HEK293T (cell line): Measurements from ENCODE around the gene ZGPAT.
A peak's percentile ranks its signal among the peaks of the same experiment; 100 is the strongest.

Source experiments
- CTCF ChIA-PET: fragments of 350-600 bp; formaldehyde crosslinking; extraction: SDS; loops from one replicate; lab custom pipeline; 2021; ENCODE audit warnings: antibody characterized with exemption, inconsistent platforms; lab: Yijun Ruan, JAX
- POLR2A ChIA-PET: fragments of 350-600 bp; formaldehyde crosslinking; extraction: SDS; loops from one replicate; lab custom pipeline; 2020; ENCODE audit warnings: antibody characterized with exemption, inconsistent platforms; lab: Yijun Ruan, JAX
- DNase-seq: peaks from one replicate; pipeline ENCODE4 v3.0.0; 2012; ENCODE audit warnings: mixed read lengths; ENCODE audit errors: extremely low spot score
- ARNT ChIP-seq: fragments of 450-650 bp; IDR thresholded peaks from 2 replicates; pipeline ENCODE4 v1.6.1; 2017; ENCODE audit warnings: mild to moderate bottlenecking
- BHLHE40 ChIP-seq: fragments of 450-650 bp; IDR thresholded peaks from 2 replicates; pipeline ENCODE4 v1.6.1; 2016; ENCODE audit warnings: mild to moderate bottlenecking, moderate library complexity, borderline replicate concordance
- CTBP1 ChIP-seq: fragments of 450-650 bp; IDR thresholded peaks from 2 replicates; pipeline ENCODE4 v1.6.1; 2016; ENCODE audit warnings: borderline replicate concordance
- ELF4 ChIP-seq: fragments of 450-650 bp; IDR thresholded peaks from 2 replicates; pipeline ENCODE4 v1.6.1; 2017; ENCODE audit warnings: antibody characterized with exemption
- FOXA1 ChIP-seq: fragments of 450-650 bp; IDR thresholded peaks from 2 replicates; pipeline ENCODE4 v1.6.1; 2016; ENCODE audit warnings: mild to moderate bottlenecking
- FOXK2 ChIP-seq: fragments of 450-650 bp; IDR thresholded peaks from 2 replicates; pipeline ENCODE4 v1.6.1; 2016; ENCODE audit warnings: mild to moderate bottlenecking
- FOXM1 ChIP-seq: fragments of 450-650 bp; IDR thresholded peaks from 2 replicates; pipeline ENCODE4 v1.6.1; 2017; ENCODE audit warnings: mild to moderate bottlenecking, borderline replicate concordance
- HDGF ChIP-seq: fragments of 450-650 bp; IDR thresholded peaks from 2 replicates; pipeline ENCODE4 v1.6.1; 2017; ENCODE audit warnings: antibody characterized with exemption, borderline replicate concordance
- L3MBTL2 ChIP-seq: fragments of 450-650 bp; conservative IDR thresholded peaks from 2 replicates; pipeline ENCODE4 v1.6.1; 2016; ENCODE audit warnings: mild to moderate bottlenecking
- LEF1 ChIP-seq: fragments of 450-650 bp; IDR thresholded peaks from 2 replicates; pipeline ENCODE4 v1.6.1; 2017; ENCODE audit warnings: mild to moderate bottlenecking, borderline replicate concordance
- NFRKB ChIP-seq: fragments of 450-650 bp; IDR thresholded peaks from 2 replicates; pipeline ENCODE4 v1.6.1; 2016; ENCODE audit warnings: mild to moderate bottlenecking, moderate library complexity
- SP1 ChIP-seq: fragments of 450-650 bp; IDR thresholded peaks from 2 replicates; pipeline ENCODE4 v1.6.1; 2017
- SUZ12 ChIP-seq: fragments of 450-650 bp; IDR thresholded peaks from 2 replicates; pipeline ENCODE4 v1.6.1; 2016; ENCODE audit warnings: mild to moderate bottlenecking
- TARDBP ChIP-seq: fragments of 450-650 bp; IDR thresholded peaks from 2 replicates; pipeline ENCODE4 v1.6.1; 2016
- ZNF384 ChIP-seq: fragments of 450-650 bp; IDR thresholded peaks from 2 replicates; pipeline ENCODE4 v1.6.1; 2016
- TF ChIP-seq, protein P1 (sequence below): fragments of 450-650 bp; IDR thresholded peaks from 2 replicates; pipeline ENCODE4 v1.6.1; 2016

The ZGPAT gene

DNA sequence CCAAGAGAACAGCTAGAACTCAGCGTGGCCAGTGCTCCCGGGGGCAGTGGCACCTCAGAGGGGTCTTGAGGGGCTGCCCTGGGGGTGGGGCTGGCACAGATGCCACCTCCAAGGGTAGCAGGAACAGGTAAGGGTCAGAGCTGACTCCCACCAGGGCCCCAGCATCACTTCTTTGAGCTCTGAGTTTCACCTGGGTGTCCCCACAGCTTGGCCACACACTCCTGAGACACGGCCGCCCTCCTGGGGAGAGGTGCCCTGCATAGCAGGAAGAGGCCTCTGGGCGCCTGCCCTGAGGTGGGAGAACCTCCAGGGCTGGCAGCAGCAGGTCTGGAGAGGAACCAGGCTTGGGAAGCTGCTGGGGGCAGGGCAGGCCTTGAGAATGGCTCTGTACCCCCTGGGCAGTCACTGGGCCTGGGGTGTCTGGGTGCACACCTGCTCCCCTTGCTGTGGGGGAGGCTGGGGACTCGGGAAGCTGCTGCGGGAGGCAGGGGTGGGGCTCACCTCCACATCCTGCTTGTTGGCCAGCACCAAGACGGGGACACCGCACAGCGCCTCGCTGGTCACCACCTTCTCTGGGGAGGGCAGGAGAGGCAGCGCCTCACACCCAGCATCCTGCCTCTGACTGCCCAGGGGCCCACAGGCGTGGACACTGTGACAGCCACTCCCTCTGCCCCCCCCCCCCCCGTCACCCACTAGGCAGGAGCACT lies 6.4 kb upstream of the ZGPAT start:
- no peak for TF ChIP-seq TARDBP
- no peak for TF ChIP-seq ARNT
- TF ChIP-seq CTBP1 = no peak
- TF ChIP-seq HDGF = no peak
- no peak for TF ChIP-seq FOXM1
- TF ChIP-seq BHLHE40 = no peak
- no peak for TF ChIP-seq L3MBTL2
- no peak for TF ChIP-seq LEF1
- no peak for TF ChIP-seq NFRKB
- no peak for TF ChIP-seq ZNF384
- no peak for TF ChIP-seq SUZ12
- TF ChIP-seq, protein P1, sequence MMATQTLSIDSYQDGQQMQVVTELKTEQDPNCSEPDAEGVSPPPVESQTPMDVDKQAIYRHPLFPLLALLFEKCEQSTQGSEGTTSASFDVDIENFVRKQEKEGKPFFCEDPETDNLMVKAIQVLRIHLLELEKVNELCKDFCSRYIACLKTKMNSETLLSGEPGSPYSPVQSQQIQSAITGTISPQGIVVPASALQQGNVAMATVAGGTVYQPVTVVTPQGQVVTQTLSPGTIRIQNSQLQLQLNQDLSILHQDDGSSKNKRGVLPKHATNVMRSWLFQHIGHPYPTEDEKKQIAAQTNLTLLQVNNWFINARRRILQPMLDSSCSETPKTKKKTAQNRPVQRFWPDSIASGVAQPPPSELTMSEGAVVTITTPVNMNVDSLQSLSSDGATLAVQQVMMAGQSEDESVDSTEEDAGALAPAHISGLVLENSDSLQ = no peak
- TF ChIP-seq SP1 = no peak
- TF ChIP-seq FOXA1 = no peak
- no peak for TF ChIP-seq FOXK2
- TF ChIP-seq ELF4 = no peak
- POLR2A ChIA-PET = interaction anchor here (1.0 kb wide), 1 partner anchor 48 kb away, joined by 3 read pairs; the partner anchor contains the start of gene STMN3
- CTCF ChIA-PET = no interaction called here
- DNase-seq = peak; percentile 4

DNA sequence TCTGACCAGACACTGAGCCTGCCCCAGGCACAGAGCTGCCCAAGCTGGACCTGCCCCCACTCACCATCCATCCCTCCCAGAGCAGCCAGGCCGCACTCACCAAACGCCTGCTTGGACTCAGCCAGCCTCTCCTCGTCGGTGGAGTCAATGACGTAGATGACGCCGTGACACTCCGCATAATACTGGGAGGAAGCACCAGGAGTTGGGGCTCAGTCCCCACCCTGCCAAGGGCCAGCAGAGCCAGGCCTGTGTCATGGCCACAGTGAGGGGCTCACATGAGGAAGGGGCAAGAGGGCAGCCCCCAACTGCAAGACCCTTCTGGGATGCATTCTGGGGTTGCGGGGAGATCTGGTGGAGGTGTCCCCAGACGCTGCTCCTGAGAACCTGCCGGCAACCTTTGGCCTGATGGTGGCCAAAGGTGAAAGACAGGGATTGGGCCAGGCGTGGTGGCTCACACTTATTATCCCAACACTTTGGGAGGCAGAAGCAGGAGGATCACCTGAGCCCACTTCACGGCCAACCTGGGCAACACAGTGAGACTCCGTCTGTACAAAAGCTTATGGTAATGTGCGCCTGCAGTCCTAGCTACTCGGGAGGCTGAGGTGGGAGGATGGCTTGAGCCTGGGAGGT lies 5.7 kb upstream of the ZGPAT start:
- CTCF ChIA-PET = no interaction called here
- no peak for TF ChIP-seq L3MBTL2
- no peak for TF ChIP-seq SUZ12
- no peak for TF ChIP-seq HDGF
- no peak for TF ChIP-seq TARDBP
- no peak for TF ChIP-seq ARNT
- TF ChIP-seq FOXA1 = no peak
- TF ChIP-seq, protein P1 = no peak
- TF ChIP-seq FOXM1 = no peak
- TF ChIP-seq ELF4 = no peak
- POLR2A ChIA-PET = interaction anchor here (1.5 kb wide), 1 partner anchor 8 kb away, joined by 5 read pairs; no protein-coding TSS in a partner anchor
- DNase-seq = peak; percentile 4

DNA sequence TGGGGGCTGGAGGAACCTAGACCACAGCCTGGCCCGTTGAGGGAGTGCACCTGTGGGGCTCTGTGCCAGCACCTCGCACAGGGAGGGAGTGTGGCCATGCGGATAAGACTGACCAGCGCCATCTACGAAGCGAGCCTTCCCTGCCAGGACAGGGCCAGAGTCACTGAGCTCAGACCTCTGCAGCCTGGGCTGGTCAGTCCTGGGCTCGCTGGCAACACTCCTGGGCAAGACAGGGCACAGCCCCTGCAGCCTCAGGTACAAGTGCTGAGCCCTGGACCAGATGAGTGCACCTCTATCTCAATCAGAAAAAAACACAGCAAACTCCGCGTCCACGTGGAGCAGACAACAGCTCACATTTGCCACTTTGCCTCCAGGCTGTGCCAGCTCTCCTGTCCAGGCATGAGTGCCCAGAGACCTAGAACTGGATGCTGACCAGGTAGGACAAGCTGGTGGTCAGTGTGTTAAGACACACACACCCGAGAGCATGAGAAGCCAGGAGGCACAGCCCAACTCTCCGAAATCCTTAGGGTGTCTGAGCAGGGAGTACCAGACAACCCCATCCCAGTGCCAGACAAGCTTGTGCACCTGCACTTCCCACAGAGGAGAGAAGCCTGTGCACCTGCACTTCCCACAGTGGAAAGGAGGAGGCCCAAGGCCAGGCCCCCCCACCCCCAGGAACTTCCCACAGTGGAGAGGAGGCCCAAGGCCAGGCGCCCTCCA lies 4.9 kb upstream of the ZGPAT start:
- DNase-seq = peak; percentile 2
- CTCF ChIA-PET = no interaction called here
- POLR2A ChIA-PET = interaction anchor here (1.5 kb wide), 1 partner anchor 9 kb away, joined by 5 read pairs; no protein-coding TSS in a partner anchor

DNA sequence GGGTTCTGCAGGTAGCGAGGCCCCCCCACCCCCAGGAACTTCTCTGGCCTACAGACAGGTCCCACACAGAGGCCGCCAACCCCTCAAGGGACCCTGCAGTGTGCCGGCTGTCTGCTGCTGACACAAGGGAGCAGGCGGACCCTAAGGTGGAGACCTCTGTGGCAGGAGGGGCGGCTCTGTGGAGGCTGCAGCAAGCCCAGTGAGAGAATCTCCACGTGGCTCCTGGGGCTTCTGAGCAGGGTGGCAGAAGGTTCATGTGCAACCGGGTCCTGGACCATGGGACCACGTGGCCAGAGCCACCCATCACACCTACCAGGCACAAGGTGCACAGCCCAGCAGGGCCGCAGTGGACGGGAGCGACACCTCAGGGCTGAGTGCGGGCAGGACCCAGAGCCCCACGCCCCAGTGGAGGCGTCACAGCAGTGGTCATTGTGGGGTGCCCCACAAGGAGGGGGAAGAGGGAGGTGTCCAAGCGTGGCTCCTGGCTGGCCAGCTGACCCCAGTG lies 4.3 kb upstream of the ZGPAT start:
- DNase-seq = peak; percentile 3

More for the DNA sequence above, 4.9 kb upstream of the ZGPAT start:
- TF ChIP-seq, protein P1 = no peak
- TF ChIP-seq CTBP1 (no peak), FOXA1 (no peak), FOXK2 (no peak), ZNF384 (no peak), HDGF (no peak), FOXM1 (no peak), BHLHE40 (no peak), ARNT (no peak), LEF1 (no peak), SP1 (no peak), NFRKB (no peak), L3MBTL2 (no peak), TARDBP (no peak), SUZ12 (no peak)

More for the DNA sequence above, 4.3 kb upstream of the ZGPAT start:
- CTCF ChIA-PET = no interaction called here
- TF ChIP-seq ARNT (no peak), CTBP1 (no peak), SP1 (no peak), L3MBTL2 (no peak), SUZ12 (no peak), FOXK2 (no peak), FOXM1 (no peak), LEF1 (no peak), FOXA1 (no peak), TARDBP (no peak), ELF4 (no peak), BHLHE40 (no peak), ZNF384 (no peak), NFRKB (no peak), HDGF (no peak)
- TF ChIP-seq, protein P1 = no peak
- POLR2A ChIA-PET = interaction anchor here (1.5 kb wide), 1 partner anchor 9 kb away, joined by 5 read pairs; no protein-coding TSS in a partner anchor
